ENCODE results near the gene NRP2.

NRP2 gene

DNA sequence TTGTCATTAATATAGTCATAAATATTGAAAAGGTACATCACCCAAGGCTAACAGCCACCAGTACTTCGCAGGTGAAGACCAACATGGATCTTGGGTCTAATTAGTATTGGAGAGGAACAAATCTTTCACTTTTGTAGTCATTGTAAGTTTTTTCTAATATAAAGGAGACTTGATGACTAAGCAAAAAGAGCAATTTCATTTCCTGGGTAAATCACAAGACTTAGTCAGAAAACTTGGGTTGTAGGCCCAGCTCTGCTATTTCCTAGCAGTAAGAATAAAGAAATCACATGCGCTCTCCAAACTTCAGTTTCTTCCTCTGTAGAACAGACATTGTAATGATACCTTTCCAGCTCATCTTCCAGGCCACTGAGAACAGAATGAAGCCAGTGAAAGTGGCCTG is 40.9 kb downstream of the NRP2 start:
- Histone ChIP-seq H3K4me2 (no peak overlapping the region), H3K9ac (no peak overlapping the region), H3K4me1 (ENCODE audit: low read depth, poor library complexity, severe bottlenecking) (no peaks in the 10 kb centered on the region), H3K27me3 (ENCODE audit: insufficient read depth, low read depth) (no peaks in the 10 kb centered on the region), H3K79me2 (ENCODE audit: insufficient read depth, low read depth) (no peaks in the 10 kb centered on the region), H3K4me3 (IDR thresholded peaks at IDR 0.05; ENCODE audit: insufficient read depth, low read depth, low read length) (no peak overlapping the region), H3K27ac (no peak overlapping the region), H4K20me1 (ENCODE audit: insufficient read depth) (no peaks in the 10 kb centered on the region), H3K36me3 (ENCODE audit: insufficient read depth) (no peaks in the 10 kb centered on the region), H2AFZ (ENCODE audit: low read depth) (no peak overlapping the region)
- TF ChIP-seq, protein P1, sequence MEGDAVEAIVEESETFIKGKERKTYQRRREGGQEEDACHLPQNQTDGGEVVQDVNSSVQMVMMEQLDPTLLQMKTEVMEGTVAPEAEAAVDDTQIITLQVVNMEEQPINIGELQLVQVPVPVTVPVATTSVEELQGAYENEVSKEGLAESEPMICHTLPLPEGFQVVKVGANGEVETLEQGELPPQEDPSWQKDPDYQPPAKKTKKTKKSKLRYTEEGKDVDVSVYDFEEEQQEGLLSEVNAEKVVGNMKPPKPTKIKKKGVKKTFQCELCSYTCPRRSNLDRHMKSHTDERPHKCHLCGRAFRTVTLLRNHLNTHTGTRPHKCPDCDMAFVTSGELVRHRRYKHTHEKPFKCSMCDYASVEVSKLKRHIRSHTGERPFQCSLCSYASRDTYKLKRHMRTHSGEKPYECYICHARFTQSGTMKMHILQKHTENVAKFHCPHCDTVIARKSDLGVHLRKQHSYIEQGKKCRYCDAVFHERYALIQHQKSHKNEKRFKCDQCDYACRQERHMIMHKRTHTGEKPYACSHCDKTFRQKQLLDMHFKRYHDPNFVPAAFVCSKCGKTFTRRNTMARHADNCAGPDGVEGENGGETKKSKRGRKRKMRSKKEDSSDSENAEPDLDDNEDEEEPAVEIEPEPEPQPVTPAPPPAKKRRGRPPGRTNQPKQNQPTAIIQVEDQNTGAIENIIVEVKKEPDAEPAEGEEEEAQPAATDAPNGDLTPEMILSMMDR (conservative IDR thresholded peaks at IDR 0.05; ENCODE audit: low read depth, low read length) = no peak

DNA sequence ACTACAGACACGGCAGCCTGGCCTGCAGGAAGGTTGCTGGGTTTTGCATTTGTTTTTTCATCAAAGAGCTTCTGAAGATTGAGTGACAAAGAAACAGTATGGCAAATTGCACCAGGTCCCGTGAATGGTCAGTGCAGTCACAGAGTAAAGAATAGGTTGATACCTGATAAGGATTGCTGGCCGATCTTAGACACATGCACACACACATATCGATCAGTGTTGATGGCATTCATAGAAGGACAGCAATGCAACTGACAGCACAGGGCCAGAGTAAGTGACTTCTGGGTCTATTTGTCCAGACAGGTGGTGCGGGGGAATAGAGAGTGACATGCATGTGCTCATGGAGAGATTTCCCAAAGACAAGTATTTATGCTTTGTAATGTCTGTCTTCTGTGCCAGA is 42.8 kb downstream of the NRP2 start:
- Histone ChIP-seq H3K4me3 (IDR thresholded peaks at IDR 0.05; ENCODE audit: insufficient read depth, low read depth, low read length) (no peak overlapping the region), H3K27ac (no peak overlapping the region), H3K79me2 (ENCODE audit: insufficient read depth, low read depth) (no peaks in the 10 kb centered on the region), H4K20me1 (ENCODE audit: insufficient read depth) (no peaks in the 10 kb centered on the region), H3K4me2 (no peak overlapping the region), H3K27me3 (ENCODE audit: insufficient read depth, low read depth) (no peaks in the 10 kb centered on the region), H3K4me1 (ENCODE audit: low read depth, poor library complexity, severe bottlenecking) (no peaks in the 10 kb centered on the region), H3K36me3 (ENCODE audit: insufficient read depth) (no peaks in the 10 kb centered on the region), H3K9ac (no peak overlapping the region), H2AFZ (ENCODE audit: low read depth) (no peak overlapping the region)
- TF ChIP-seq, protein P1 (conservative IDR thresholded peaks at IDR 0.05; ENCODE audit: low read depth, low read length) = no peak

DNA sequence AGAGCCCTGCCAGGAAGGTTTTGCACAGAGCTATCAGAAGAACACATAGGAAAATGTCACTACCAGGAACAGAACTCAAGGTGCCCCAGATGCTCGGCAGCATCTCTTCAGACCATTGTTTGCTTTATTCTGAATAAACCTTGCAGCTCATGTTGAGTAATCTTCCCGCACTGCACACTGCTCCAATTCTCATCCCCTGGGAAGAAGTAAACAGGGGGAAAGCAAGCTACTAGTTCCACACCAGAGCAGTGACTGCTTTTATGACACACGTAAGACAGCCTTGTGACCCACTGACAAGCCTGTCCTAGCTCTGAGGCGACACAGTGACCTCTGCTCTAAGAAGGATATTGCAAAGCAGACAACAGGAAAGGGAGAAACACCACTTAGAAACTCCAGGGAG is 44.2 kb downstream of the NRP2 start:
- Histone ChIP-seq H3K4me2 (no peak overlapping the region), H4K20me1 (ENCODE audit: insufficient read depth) (no peaks in the 10 kb centered on the region), H2AFZ (ENCODE audit: low read depth) (no peak overlapping the region), H3K4me3 (IDR thresholded peaks at IDR 0.05; ENCODE audit: insufficient read depth, low read depth, low read length) (no peak overlapping the region), H3K27me3 (ENCODE audit: insufficient read depth, low read depth) (no peaks in the 10 kb centered on the region), H3K4me1 (ENCODE audit: low read depth, poor library complexity, severe bottlenecking) (no peaks in the 10 kb centered on the region), H3K79me2 (ENCODE audit: insufficient read depth, low read depth) (no peaks in the 10 kb centered on the region), H3K27ac (no peak overlapping the region), H3K36me3 (ENCODE audit: insufficient read depth) (no peaks in the 10 kb centered on the region), H3K9ac (no peak overlapping the region)
- TF ChIP-seq, protein P1 (conservative IDR thresholded peaks at IDR 0.05; ENCODE audit: low read depth, low read length) = no peak

DNA sequence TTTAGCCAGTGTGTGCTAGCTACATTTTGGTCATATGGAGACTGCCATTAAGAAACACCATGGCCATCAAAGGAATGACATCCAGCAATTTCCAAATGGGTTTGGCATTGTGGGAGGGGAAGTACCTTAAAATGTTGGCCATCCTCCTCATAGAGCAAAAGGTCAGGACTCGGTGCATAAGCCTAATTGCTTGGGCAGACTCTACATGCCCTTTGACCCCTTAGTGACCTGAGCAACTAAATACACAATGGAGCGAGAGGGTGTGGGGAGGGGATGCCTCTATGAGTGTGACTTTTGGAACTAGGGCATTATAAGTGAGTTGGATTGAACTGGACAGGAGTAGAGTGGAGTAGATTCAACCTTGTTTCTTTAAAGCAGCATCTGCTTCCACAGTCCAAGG is 44.9 kb downstream of the NRP2 start:
- TF ChIP-seq, protein P1 (conservative IDR thresholded peaks at IDR 0.05; ENCODE audit: low read depth, low read length) = no peak
- Histone ChIP-seq H3K79me2 (ENCODE audit: insufficient read depth, low read depth) (no peaks in the 10 kb centered on the region), H3K27ac (no peak overlapping the region), H3K36me3 (ENCODE audit: insufficient read depth) (no peaks in the 10 kb centered on the region), H3K27me3 (ENCODE audit: insufficient read depth, low read depth) (no peaks in the 10 kb centered on the region), H3K4me1 (ENCODE audit: low read depth, poor library complexity, severe bottlenecking) (no peaks in the 10 kb centered on the region), H2AFZ (ENCODE audit: low read depth) (no peak overlapping the region), H3K4me2 (no peak overlapping the region), H3K4me3 (IDR thresholded peaks at IDR 0.05; ENCODE audit: insufficient read depth, low read depth, low read length) (no peak overlapping the region), H3K9ac (no peak overlapping the region), H4K20me1 (ENCODE audit: insufficient read depth) (no peaks in the 10 kb centered on the region)

DNA sequence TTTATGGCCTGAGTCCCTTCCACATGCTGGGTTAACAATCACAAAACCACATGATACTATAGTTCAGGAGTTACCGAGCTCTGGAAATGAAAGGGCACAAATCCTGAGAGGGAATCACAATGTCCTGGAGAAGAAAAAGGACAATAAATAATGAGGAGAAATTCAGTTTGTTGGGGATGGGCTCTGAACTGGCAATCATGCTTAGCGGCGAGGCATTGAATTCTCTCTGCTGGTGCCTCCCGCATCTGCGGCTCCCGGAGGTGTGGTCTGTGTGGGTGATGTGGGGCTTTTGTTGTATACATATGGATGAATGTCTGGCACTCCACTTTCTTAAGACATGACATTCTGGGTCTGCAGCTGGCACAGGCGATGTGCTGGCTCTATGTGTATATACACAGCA is 46.1 kb downstream of the NRP2 start:
- no peaks in the 10 kb centered on the region for H3K27me3 ChIP-seq (ENCODE audit: insufficient read depth, low read depth)

More for the DNA sequence above, 46.1 kb downstream of the NRP2 start:
- H3K79me2 ChIP-seq (ENCODE audit: insufficient read depth, low read depth) = no peaks in the 10 kb centered on the region
- no peak overlapping the region for H3K9ac ChIP-seq
- H3K4me1 ChIP-seq (ENCODE audit: low read depth, poor library complexity, severe bottlenecking) = no peaks in the 10 kb centered on the region
- H3K4me2 ChIP-seq = no peak overlapping the region
- no peak overlapping the region for H3K4me3 ChIP-seq (IDR thresholded peaks at IDR 0.05; ENCODE audit: insufficient read depth, low read depth, low read length)
- no peaks in the 10 kb centered on the region for H4K20me1 ChIP-seq (ENCODE audit: insufficient read depth)
- no peak overlapping the region for H3K27ac ChIP-seq
- H2AFZ ChIP-seq (ENCODE audit: low read depth) = no peak overlapping the region
- no peaks in the 10 kb centered on the region for H3K36me3 ChIP-seq (ENCODE audit: insufficient read depth)
- TF ChIP-seq, protein P1 (conservative IDR thresholded peaks at IDR 0.05; ENCODE audit: low read depth, low read length) = no peak

Data from KMS-11 (cell line).